Left forelimb (tissue), 1 donor: ENCODE measurements around the gene BEGAIN.

Experiments
- DNase-seq: peaks from one replicate; pipeline ENCODE4 v3.0.0-alpha.2; 2018; ENCODE audit warnings: low spot score

The BEGAIN gene

GRCh38 chr14:100587086-100587762 is at the start of gene BEGAIN:
Gene BEGAIN (minus strand): TSS chr14:100587417. CDS start chr14:100587290, 127 bp downstream.
- peak; percentile 52 for DNase-seq

- no peak for DNase-seq
Measured at GRCh38 chr14:100636559-100636958, 49.3 kb upstream of the BEGAIN start.

DNA sequence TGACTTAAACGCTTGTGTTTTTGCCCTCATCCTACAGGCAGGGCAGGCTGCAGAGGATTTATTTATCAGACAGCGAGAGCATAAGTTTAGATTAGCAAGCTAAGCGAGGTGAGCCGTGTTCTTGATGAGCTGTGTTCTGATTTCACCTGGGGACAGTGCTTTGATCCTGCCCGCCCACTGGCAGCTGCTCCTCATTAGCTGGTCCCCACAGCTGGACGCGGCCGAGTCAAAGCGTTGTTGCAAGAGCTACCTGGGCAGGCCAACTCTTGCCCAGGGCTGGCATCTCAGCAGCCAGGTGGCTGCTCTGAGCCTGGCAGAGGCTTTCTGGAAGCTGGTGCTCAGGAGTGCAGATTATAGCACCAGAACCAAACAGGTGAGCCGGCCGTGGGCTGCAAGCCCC is 46.8 kb upstream of the BEGAIN start:
- no peak for DNase-seq

- no peak for DNase-seq
Measured at GRCh38 chr14:100633406-100633805, 46.2 kb upstream of the BEGAIN start.

- no peak for DNase-seq
Measured at GRCh38 chr14:100629696-100630095, 42.5 kb upstream of the BEGAIN start.

DNA sequence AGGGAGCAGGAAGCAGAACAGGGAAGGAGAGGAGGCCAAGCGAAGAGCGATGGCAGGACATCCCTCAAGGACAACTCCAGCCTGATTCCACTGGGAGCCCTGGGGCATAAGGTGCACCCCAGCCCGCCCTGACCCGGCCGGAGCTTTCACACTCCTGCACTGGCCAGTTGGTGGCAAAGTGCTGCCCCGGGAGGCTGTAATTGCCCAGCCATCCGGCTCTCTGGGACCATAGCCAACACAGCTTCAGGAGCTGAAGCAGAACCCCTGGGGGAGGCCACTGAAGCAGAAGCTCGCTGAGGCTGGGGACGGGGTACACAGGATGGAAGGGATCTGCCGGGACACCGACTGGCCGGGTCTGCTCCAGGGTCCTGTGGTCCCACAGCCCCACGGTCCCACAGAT is 41.9 kb upstream of the BEGAIN start:
- no peak for DNase-seq

GRCh38 chr14:100628225-100628624 is 41.0 kb upstream of the BEGAIN start:
- no peak for DNase-seq

DNA sequence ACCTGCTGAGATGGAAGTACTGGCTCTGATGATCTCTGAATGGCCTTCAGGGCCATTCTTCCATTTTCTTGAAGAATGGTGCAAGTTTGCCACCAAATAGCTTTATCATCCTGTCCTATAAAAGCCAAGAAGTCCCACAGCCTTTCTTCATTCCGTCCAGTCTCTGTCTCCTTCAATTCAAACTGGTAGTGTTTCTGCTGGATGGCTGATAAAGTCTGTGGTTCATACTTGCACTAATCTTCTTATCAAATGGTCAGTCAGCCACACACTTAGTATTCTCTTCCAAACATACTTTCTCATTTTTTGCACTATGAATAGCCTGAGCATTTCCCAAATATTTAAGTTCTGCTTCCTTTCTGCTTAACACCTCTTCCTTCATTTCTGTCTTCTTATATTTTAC is 39.4 kb upstream of the BEGAIN start:
- DNase-seq = no peak

DNA sequence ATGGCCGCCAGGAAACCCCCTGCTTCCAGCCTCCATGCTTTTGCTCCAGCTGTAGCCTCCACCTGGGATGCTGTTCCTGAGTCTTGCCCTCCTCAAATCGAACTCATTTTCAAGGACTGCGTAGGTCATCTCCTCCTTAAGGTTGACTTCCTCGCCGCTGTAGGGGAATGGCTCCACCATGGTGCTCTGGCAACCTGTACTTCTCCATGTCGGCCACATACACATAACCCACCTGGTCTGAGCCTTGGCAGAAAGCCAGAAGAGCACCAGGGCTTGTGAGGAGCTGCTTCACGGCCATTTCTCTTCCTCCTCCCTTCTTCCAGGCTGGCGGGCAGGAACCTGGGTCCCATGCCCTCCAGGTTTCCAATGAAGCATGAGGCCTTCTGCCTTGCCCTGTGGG is 36.7 kb upstream of the BEGAIN start:
- DNase-seq = no peak

DNA sequence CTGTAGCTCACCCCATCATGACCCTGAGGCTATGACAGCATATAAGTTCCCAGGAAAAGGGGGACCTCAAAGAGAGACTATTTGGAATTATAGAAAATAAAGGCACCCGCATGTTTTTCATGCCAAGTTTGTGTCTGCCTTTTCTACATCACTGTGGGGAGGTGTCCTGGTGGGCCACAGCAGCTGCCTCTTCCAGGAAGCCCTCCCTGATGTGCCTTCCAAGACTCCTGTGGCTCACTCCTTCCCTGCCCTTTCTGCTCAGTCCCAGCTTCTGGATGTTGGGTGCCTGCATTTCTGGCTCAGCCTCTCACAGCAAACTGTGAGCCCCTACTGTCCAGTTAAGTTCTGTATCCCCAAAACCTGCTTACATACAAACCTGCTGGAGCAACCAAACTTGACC is 36.3 kb upstream of the BEGAIN start:
- no peak for DNase-seq

DNA sequence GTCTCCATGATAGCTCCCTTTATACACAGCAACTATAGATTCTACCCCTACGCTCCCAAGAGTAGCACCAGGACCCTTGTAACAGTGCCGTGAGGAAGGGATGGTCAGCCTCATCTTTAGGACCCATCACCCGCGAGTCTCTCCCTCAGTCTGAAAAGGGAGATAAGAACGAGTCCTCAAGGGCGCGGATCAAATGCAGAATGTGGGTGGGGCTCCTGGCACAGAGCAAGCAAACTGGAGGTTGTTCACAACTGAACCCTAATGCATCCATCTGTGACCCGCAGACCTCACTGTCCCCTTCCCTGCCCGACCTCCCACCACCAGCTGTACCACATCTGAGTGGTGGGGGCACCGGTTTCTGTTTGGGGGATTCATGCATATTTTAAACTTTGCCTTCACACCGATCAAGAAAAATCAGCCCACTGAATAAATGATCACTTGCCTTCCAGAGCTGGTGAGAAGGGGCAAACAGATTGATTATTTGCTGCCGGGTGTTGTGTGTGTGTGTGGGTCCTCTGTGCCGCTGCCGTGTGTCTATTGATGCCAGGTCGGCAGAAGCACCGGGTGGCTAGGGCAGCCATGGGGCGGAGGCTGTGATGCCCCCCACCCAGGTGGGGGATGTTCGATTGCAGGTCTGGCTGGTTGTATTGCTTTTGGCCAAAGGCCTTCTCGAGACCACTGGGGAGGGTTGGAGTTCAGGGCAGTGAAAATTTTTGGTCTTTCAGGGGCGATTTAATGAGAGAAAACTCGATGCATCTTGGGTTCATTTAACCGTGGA is 35.7 kb upstream of the BEGAIN start:
- no peak for DNase-seq

GRCh38 chr14:100622224-100622623 is 35.0 kb upstream of the BEGAIN start:
- DNase-seq = peak; percentile 62

DNA sequence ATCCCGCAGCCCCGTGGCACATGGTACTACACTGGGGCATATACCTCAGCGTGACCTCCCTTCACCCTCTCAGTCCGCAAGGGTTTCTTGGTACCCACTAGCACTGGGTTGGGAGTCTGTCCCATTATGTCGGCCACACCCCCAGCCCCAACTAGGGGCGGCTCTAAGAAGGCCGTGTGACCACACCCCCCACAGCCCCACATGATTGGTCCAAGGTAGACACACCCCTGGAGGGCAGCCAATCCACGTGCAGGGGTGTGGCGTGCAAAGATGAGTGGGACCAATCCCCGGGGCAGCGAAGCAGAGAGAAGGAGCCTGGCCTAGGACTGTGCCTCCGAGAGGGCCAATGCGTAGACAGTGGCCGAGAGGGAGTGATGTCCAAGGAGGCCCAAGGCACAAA is 34.6 kb upstream of the BEGAIN start:
- DNase-seq = peak; percentile 60

DNA sequence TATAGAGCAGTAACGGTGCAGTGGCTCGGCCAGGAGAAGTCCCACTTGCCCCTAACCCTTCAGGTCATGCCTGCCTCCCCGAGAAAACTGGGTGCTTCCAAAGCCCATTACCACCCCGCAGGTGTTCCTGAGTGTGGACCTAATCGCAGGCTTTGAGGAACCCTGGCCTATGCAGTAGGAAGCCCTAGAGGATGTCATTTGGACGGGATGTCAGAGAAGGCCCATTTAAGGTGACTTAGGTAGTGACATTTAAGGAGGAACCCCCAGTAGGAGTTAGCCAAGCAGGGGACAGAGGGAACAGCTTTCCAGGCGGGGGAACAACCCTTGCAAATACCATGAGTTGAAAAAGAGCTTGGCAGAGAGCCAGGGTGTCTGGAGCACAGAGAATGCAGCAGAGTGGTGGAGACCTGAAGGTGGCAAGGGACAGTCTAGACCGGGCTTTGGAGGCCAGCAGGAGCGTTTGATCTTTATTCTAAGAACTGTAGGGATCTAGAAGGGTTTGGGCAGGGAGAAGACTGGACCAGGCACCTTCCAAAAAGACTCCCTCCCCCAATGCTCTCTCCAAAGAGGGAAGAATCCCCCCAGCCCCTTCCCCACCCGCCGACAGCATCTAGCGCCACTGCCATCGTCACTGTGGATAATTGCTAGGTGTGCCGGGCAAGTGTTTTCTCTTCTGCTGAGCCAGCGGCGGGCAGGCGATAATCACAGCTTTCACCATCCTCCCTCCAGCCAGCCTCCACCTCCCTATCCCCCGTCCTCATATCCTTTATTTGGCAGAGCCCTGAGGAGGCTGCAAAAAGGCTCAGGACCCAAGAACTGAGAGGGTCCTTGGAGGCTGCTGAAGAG is 33.3 kb upstream of the BEGAIN start:
- peak; percentile 58 for DNase-seq

DNA sequence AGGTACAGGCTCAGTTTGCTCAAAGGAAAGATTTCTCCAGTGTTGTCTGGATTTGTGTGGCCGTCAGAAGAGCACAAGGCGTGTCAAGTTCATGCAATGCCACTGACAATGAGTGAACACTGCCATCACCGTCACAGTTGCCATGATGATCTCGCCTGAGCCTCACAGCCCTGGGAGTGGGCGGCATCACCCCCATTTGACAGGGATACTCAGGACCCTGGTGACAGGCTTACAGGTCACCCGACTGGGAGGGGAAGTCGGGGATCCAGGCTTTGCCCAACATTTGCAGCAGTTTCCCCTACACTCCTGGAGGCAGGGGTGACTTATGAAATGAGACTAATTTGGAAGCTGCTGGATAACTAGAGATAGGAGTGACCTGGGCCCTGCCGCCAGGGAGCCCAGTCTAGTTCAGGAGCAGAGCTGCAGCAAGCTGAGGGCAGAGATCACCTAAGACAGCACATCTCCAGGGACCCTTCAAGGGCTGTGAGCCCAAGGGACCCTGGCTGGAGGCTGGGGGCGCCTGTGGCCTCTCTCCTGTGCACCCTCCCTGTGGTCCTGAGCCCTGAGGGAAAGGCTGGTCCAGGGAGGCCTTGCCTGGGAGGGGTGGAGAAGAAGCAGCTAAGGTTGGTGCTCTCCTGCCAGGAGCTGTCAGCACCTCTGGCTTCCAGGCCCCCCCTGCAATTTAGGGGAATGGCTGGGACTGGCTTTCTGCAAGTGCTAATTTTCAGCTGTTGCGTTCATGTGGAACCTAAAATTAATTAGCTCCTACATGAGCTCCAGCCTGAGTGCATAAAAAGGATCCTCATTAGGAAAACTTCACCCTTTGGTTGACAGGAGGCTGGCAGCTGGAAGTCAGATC is 32.4 kb upstream of the BEGAIN start:
- peak; percentile 46 for DNase-seq

- DNase-seq = no peak
Measured at GRCh38 chr14:100618763-100619320, 31.6 kb upstream of the BEGAIN start.

- no peak for DNase-seq
Measured at GRCh38 chr14:100618318-100618693, 31.1 kb upstream of the BEGAIN start.

GRCh38 chr14:100617410-100618317 is 30.4 kb upstream of the BEGAIN start:
- DNase-seq = peak; percentile 70

- peak; percentile 42 for DNase-seq
Measured at GRCh38 chr14:100616854-100617409, 29.7 kb upstream of the BEGAIN start.
